Hepatocyte (in vitro differentiated cells): ENCODE data around the gene ADGRV1. TPM values are rescaled to one million over a fixed set of nuclear protein-coding genes. Genes with fewer than 3 reads are reported as not detected.

Experiments
- DNase-seq: peaks from one replicate; pipeline ENCODE4 v3.0.0-alpha.2; 2016; ENCODE audit warnings: low spot score
- H2AFZ ChIP-seq: fragments of 200-600 bp; sonication (generic); 2 replicates; pipeline ENCODE4 v1.6.0; 2016; ENCODE audit warnings: antibody characterized with exemption, mild to moderate bottlenecking
- H3K27ac ChIP-seq: fragments of 200-600 bp; sonication (generic); 2 replicates; pipeline ENCODE4 v1.5.1; 2016; ENCODE audit warnings: mild to moderate bottlenecking
- H3K27me3 ChIP-seq: fragments of 200-600 bp; sonication (generic); 2 replicates; pipeline ENCODE4 v1.6.1; 2016
- H3K36me3 ChIP-seq: fragments of 200-600 bp; sonication (generic); replicated peaks from 2 replicates; pipeline ENCODE4 v1.5.1; 2016; ENCODE audit warnings: low read depth; ENCODE audit not compliant: insufficient read depth
- H3K4me1 ChIP-seq: fragments of 200-600 bp; sonication (generic); 2 replicates; pipeline ENCODE4 v1.5.1; 2016; ENCODE audit warnings: mild to moderate bottlenecking, moderate library complexity; ENCODE audit not compliant: insufficient read depth
- H3K4me2 ChIP-seq: fragments of 200-600 bp; sonication (generic); 2 replicates; pipeline ENCODE4 v1.6.0; 2016
- H3K4me3 ChIP-seq: fragments of 200-600 bp; sonication (generic); 2 replicates; pipeline ENCODE4 v1.5.1; 2016; ENCODE audit warnings: mild to moderate bottlenecking
- H3K79me2 ChIP-seq: fragments of 200-600 bp; sonication (generic); 2 replicates; pipeline ENCODE4 v1.6.0; 2017; ENCODE audit warnings: mild to moderate bottlenecking
- H3K9me2 ChIP-seq: fragments of 200-600 bp; sonication (generic); replicated peaks from 2 replicates; pipeline ENCODE4 v1.6.0; 2017; ENCODE audit warnings: mild to moderate bottlenecking; ENCODE audit not compliant: insufficient read depth
- H3K9me3 ChIP-seq: fragments of 200-600 bp; sonication (generic); 2 replicates; pipeline ENCODE4 v1.5.1; 2016; ENCODE audit warnings: low read depth, mild to moderate bottlenecking
- H4K20me1 ChIP-seq: fragments of 200-600 bp; sonication (generic); 2 replicates; pipeline ENCODE4 v1.6.0; 2016; ENCODE audit warnings: mild to moderate bottlenecking; ENCODE audit not compliant: insufficient read depth, poor library complexity, severe bottlenecking
- CTCF ChIP-seq: fragments of 200-600 bp; sonication (generic); IDR thresholded peaks from 2 replicates; pipeline ENCODE4 v1.5.1; 2016; ENCODE audit warnings: antibody characterized with exemption, mild to moderate bottlenecking; ENCODE audit not compliant: poor library complexity
- EZH2 ChIP-seq: fragments of 200-600 bp; sonication (generic); IDR thresholded peaks from 2 replicates; pipeline ENCODE4 v1.6.1; 2016; ENCODE audit warnings: antibody characterized with exemption, mild to moderate bottlenecking, borderline replicate concordance
- EZH2phosphoT487 ChIP-seq: fragments of 200-600 bp; sonication (generic); IDR thresholded peaks from one replicate; pipeline ENCODE4 v1.6.1; 2018; ENCODE audit warnings: antibody characterized with exemption, mild to moderate bottlenecking, low read depth, moderate library complexity; ENCODE audit not compliant: unreplicated experiment, severe bottlenecking
- WGBS: methylation state at CpG from one replicate; pipeline ENCODE4 v1.1.6; 2016; ENCODE audit warnings: low lambda C conversion rate; ENCODE audit errors: missing lambda C conversion rate; 5-methylcytosine and 5-hydroxymethylcytosine counted together
- polyA plus RNA-seq: library from polyadenylated mRNA; unstranded; fragments of >200 nt; fragmentation: Nextera tagmentation; extraction: Ambion mirVana; gene quantifications from 2 replicates; pipeline ENCODE4 v1.2.1, GENCODE V29; 2016
- total RNA-seq: library from RNA; depleted of rRNA; stranded (reverse); fragments of >200 nt; gene quantifications from 2 replicates; pipeline ENCODE4 v1.2.3, GENCODE V29; 2014

Gene ADGRV1
- total and polyA plus RNA-seq, 2 experiments from 2014 or later: 74.9 to 88.3 TPM

- no peaks in the 10 kb centered on the region for H3K9me3 ChIP-seq
- peaks cover 18% of the 10 kb centered on the region for H3K4me1 ChIP-seq
- no peaks in the 10 kb centered on the region for H3K36me3 ChIP-seq
- H3K79me2 ChIP-seq: no peaks in the 10 kb centered on the region
- no peak overlapping the region for H2AFZ ChIP-seq
- no peaks in the 10 kb centered on the region for H3K27me3 ChIP-seq
- H3K4me2 ChIP-seq: no peak overlapping the region
- no peaks in the 10 kb centered on the region for H4K20me1 ChIP-seq
- no peak for DNase-seq
- WGBS: 89% methylated on average over 4 of the region's 4 CpGs
- no peak overlapping the region for H3K4me3 ChIP-seq
- TF ChIP-seq CTCF (no peak), EZH2phosphoT487 (no peak), EZH2 (no peak)
- H3K9me2 ChIP-seq: no peaks in the 10 kb centered on the region
- no peak overlapping the region for H3K27ac ChIP-seq
Measured at GRCh38 chr5:90902170-90902569, 343.6 kb downstream of the ADGRV1 start.

- H3K27me3 ChIP-seq: no peaks in the 10 kb centered on the region
- no peaks in the 10 kb centered on the region for H3K9me2 ChIP-seq
- no peaks in the 10 kb centered on the region for H3K79me2 ChIP-seq
- TF ChIP-seq EZH2phosphoT487: no peak
- TF ChIP-seq CTCF: no peak
- no peak for TF ChIP-seq EZH2
- H3K4me1 ChIP-seq: peaks cover 18% of the 10 kb centered on the region
- no peak for DNase-seq
- H3K4me2 ChIP-seq: no peak overlapping the region
- H2AFZ ChIP-seq: no peak overlapping the region
- H3K9me3 ChIP-seq: no peaks in the 10 kb centered on the region
- no peaks in the 10 kb centered on the region for H4K20me1 ChIP-seq
- no peak overlapping the region for H3K4me3 ChIP-seq
- WGBS: 94% methylated on average over 6 of the region's 6 CpGs
- H3K36me3 ChIP-seq: no peaks in the 10 kb centered on the region
- no peak overlapping the region for H3K27ac ChIP-seq
Measured at GRCh38 chr5:90902651-90903386, 344.2 kb downstream of the ADGRV1 start.

- Histone ChIP-seq H3K79me2 (no peaks in the 10 kb centered on the region), H2AFZ (no peak overlapping the region), H3K27ac (no peak overlapping the region), H4K20me1 (no peaks in the 10 kb centered on the region), H3K4me2 (no peak overlapping the region), H3K27me3 (no peaks in the 10 kb centered on the region), H3K9me3 (no peaks in the 10 kb centered on the region), H3K9me2 (no peaks in the 10 kb centered on the region), H3K36me3 (no peaks in the 10 kb centered on the region), H3K4me1 (peaks cover 14% of the 10 kb centered on the region), H3K4me3 (no peak overlapping the region)
- DNase-seq: no peak
- WGBS: 41% methylated on average over 3 of the region's 3 CpGs
- TF ChIP-seq CTCF: no peak
- no peak for TF ChIP-seq EZH2phosphoT487
- TF ChIP-seq EZH2: no peak
Measured at GRCh38 chr5:90909101-90909503, 350.5 kb downstream of the ADGRV1 start.
